Natural killer cell (primary cell): Measurements from ENCODE around the gene GSTP1. TPM values are rescaled to one million over a fixed set of nuclear protein-coding genes. Genes with fewer than 3 reads are reported as not detected.
"Not testable (repeated sequence)": the region's sequence is repeated elsewhere in the genome, so short reads cannot be mapped to it uniquely, and the experiment has no call there.

ENCODE experiments used
- ATAC-seq, 3 donors: fragments of 150-1000 bp in 2 of 3; fragments of 200-7000 bp in 1 of 3; cut with Tn5 transposase; 1 replicate in 1 of 3; 2 replicates in 2 of 3; pipeline ENCODE4 v1.10.0; 2021; ENCODE audit warnings: mild to moderate bottlenecking in 2 of 3, moderate library complexity in 2 of 3
- DNase-seq, 2 donors: peaks; one replicate each; pipeline versions ENCODE4 v3.0.0 to v3.0.0-alpha.2; 2013 to 2021; ENCODE audit warnings: mixed read lengths in 1 of 2
- H3K27ac ChIP-seq: one replicate; pipeline ENCODE4 v1.5.1; 2013; ENCODE audit warnings: mild to moderate bottlenecking, low read length
- H3K27me3 ChIP-seq: one replicate; pipeline ENCODE4 v1.6.1; 2013; ENCODE audit warnings: low read length; ENCODE audit not compliant: control insufficient read depth, insufficient read depth
- H3K36me3 ChIP-seq: one replicate; pipeline ENCODE4 v1.6.1; 2013; ENCODE audit warnings: low read length; ENCODE audit not compliant: control insufficient read depth, insufficient read depth
- H3K4me1 ChIP-seq: one replicate; pipeline ENCODE4 v1.6.1; 2013; ENCODE audit warnings: low read length; ENCODE audit not compliant: control insufficient read depth, insufficient read depth
- H3K4me3 ChIP-seq: one replicate; pipeline ENCODE4 v1.5.1; 2013; ENCODE audit warnings: low read length
- H3K9me3 ChIP-seq: one replicate; pipeline ENCODE4 v1.6.1; 2013; ENCODE audit warnings: low read length; ENCODE audit not compliant: control insufficient read depth, insufficient read depth
- H3K27ac Mint-ChIP-seq, 2 donors: one replicate each; pipeline ENCODE4 v1.8.0; 2022; ENCODE audit warnings: mild to moderate bottlenecking in 2 of 2, mixed read lengths in 2 of 2, moderate library complexity in 1 of 2
- H3K27me3 Mint-ChIP-seq, 2 donors: one replicate each; pipeline ENCODE4 v1.8.0; 2022; ENCODE audit warnings: low read depth in 2 of 2, mixed read lengths in 2 of 2
- H3K36me3 Mint-ChIP-seq: one replicate; pipeline ENCODE4 v1.8.0; 2022; ENCODE audit warnings: mixed read lengths
- H3K4me1 Mint-ChIP-seq, 2 donors: one replicate each; pipeline ENCODE4 v1.8.0; 2022; ENCODE audit warnings: mixed read lengths in 2 of 2
- H3K4me3 Mint-ChIP-seq: one replicate; pipeline ENCODE4 v1.8.0; 2022; ENCODE audit warnings: mild to moderate bottlenecking, moderate library complexity, mixed read lengths
- H3K9me3 Mint-ChIP-seq, 2 donors: one replicate each; pipeline ENCODE4 v1.8.0; 2022; ENCODE audit warnings: mixed read lengths in 2 of 2
- CTCF ChIP-seq: fragments of 200-600 bp; IDR thresholded peaks from one replicate; pipeline ENCODE4 v1.8.0; 2022; ENCODE audit warnings: antibody characterized with exemption
- WGBS: methylation state at CpG from one replicate; pipeline ENCODE4 v1.1.7; 2013; ENCODE audit warnings: missing lambda C conversion rate; ENCODE audit not compliant: insufficient coverage; 5-methylcytosine and 5-hydroxymethylcytosine counted together
- intact Hi-C: fragments of 100-400 bp; cut with micrococcal nuclease; formaldehyde crosslinking; loops from one replicate; pipeline ENCODE4 v1.14.2; 2022
- total RNA-seq, 4 donors: library from RNA; stranded (reverse); fragments of 120-200 nt in 1 of 4; gene quantifications; one replicate each; pipeline versions ENCODE4 v1.2.3 to v1.2.4, GENCODE V29; 2013 to 2022

The GSTP1 gene
- total RNA-seq, 3 donors from 2014 or later (not counting 1 experiment from before 2014, with no cell fraction given): 172 to 218 (median 212) TPM

GRCh38 chr11:67561971-67562619 is 21.5 kb upstream of the GSTP1 start:
- Histone ChIP-seq H3K9me3 (no peaks in the 10 kb centered on the region), H3K4me1 (peaks cover 10% of the 10 kb centered on the region), H3K27ac (no peak overlapping the region), H3K27me3 (peaks cover 2% of the 10 kb centered on the region), H3K4me3 (no peak overlapping the region), H3K36me3 (no peaks in the 10 kb centered on the region)
- H3K36me3 Mint-ChIP-seq: no peaks in the 10 kb centered on the region
- WGBS: 52% methylated on average over 9 of the region's 10 CpGs
- no peaks in the 10 kb centered on the region for H3K9me3 Mint-ChIP-seq
- intact Hi-C loops: no loop called here
- no peak overlapping the region for H3K27ac Mint-ChIP-seq
- peaks cover 9 to 10% of the 10 kb centered on the region in 2 donors for H3K4me1 Mint-ChIP-seq
- DNase-seq (peak in 1 of 2 donors; percentile 2), ATAC-seq (no peak)
- H3K4me3 Mint-ChIP-seq: no peak overlapping the region
- peaks cover 20 to 28% of the 10 kb centered on the region in 2 donors for H3K27me3 Mint-ChIP-seq
- TF ChIP-seq CTCF: no peak

DNA sequence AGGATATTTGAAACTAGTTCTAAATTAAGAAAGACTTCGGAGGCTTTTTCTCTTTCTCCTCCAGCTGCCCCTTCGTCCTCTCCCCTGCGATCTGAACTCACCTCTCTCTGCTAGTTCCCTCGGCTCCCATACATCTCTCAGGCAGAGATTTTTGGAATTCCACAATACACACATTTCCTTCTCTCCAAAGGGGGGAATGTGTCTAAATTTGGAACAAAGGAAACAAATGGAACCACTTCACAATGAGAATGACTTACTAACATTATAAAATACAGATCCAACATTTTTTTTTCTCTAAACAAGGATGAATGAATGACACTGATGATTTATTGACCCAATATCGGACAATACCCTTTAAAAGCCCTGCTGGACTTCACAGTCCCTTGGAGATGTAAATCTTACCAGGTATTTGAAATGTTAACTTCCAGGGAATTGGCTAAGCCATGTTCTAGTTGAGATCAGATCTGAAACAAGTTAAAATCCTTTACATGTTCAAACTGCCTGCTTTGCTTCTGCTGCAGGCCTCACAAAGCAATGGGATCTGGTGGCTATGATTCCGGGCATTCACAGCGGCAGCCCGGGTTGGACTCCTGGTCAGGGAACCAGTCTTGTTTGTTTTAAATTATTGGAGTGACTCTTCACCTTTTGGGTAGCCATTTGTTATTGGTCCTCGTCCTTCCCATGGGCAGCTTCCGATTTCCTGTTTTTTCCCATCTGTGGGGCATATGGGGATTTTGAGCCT is 20.5 kb upstream of the GSTP1 start:
- Histone ChIP-seq H3K36me3 (no peaks in the 10 kb centered on the region), H3K4me3 (no peak overlapping the region), H3K27ac (no peak overlapping the region), H3K4me1 (peaks cover 10% of the 10 kb centered on the region), H3K9me3 (no peaks in the 10 kb centered on the region), H3K27me3 (peaks cover 1% of the 10 kb centered on the region)
- no peak for TF ChIP-seq CTCF
- no peak for DNase-seq
- H3K9me3 Mint-ChIP-seq: no peaks in the 10 kb centered on the region
- ATAC-seq: no peak
- no peak overlapping the region for H3K4me3 Mint-ChIP-seq
- intact Hi-C loops: no loop called here
- H3K4me1 Mint-ChIP-seq: peaks cover 9 to 10% of the 10 kb centered on the region in 2 donors
- no peak overlapping the region for H3K27ac Mint-ChIP-seq
- WGBS: 89% methylated on average over 10 of the region's 10 CpGs
- peaks cover 18 to 28% of the 10 kb centered on the region in 2 donors for H3K27me3 Mint-ChIP-seq
- no peaks in the 10 kb centered on the region for H3K36me3 Mint-ChIP-seq

- H3K27me3 ChIP-seq, ATAC-seq, H3K36me3 Mint-ChIP-seq, H3K4me3 ChIP-seq, DNase-seq, intact Hi-C loops, H3K36me3 ChIP-seq, H3K9me3 ChIP-seq, H3K4me3 Mint-ChIP-seq, H3K4me1 Mint-ChIP-seq, H3K27ac Mint-ChIP-seq, H3K9me3 Mint-ChIP-seq, H3K27ac ChIP-seq: not testable (repeated sequence)
- H3K27me3 Mint-ChIP-seq: peaks cover 16 to 23% of the 10 kb centered on the region in 2 donors
- peaks cover 10% of the 10 kb centered on the region for H3K4me1 ChIP-seq
- WGBS: 86% methylated on average over 11 of the region's 11 CpGs
These were observed 19.9 kb upstream of the GSTP1 start for GRCh38 chr11:67563705-67564114.

DNA sequence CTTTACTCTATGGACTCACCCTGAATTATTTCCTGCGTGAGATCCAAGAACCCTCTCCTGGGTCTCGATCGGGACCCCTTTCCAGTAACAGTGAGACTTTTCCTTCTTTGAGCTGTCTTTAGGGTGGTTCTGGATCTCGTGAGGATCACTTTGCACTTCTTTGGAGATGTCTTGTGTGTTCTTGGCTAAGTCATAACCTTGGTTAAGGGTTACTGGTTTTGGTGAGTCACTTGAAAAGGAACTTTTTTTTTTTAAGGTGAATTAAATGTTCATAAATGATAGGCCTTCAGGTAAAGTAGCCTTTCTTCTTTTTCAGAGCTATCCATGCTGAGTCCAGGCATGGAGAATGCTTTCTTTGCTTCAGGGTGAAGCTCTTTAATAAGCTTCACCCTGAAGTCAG is 19.4 kb upstream of the GSTP1 start:
- 84% methylated on average over 4 of the region's 4 CpGs for WGBS
- H3K4me3 ChIP-seq: no peak overlapping the region
- intact Hi-C loops: no loop called here
- Mint-ChIP-seq H3K9me3 (no peaks in the 10 kb centered on the region), H3K36me3 (no peaks in the 10 kb centered on the region), H3K4me3 (no peak overlapping the region), H3K27ac (no peak overlapping the region), H3K27me3 (peaks cover 14 to 17% of the 10 kb centered on the region in 2 donors), H3K4me1 (peaks cover 9 to 10% of the 10 kb centered on the region in 2 donors)
- no peak overlapping the region for H3K27ac ChIP-seq
- no peaks in the 10 kb centered on the region for H3K36me3 ChIP-seq
- peaks cover 10% of the 10 kb centered on the region for H3K4me1 ChIP-seq
- no peak for ATAC-seq
- no peaks in the 10 kb centered on the region for H3K27me3 ChIP-seq
- no peak for TF ChIP-seq CTCF
- no peak for DNase-seq
- no peaks in the 10 kb centered on the region for H3K9me3 ChIP-seq
